ENCODE results near the gene MAPT.

Gene MAPT

DNA sequence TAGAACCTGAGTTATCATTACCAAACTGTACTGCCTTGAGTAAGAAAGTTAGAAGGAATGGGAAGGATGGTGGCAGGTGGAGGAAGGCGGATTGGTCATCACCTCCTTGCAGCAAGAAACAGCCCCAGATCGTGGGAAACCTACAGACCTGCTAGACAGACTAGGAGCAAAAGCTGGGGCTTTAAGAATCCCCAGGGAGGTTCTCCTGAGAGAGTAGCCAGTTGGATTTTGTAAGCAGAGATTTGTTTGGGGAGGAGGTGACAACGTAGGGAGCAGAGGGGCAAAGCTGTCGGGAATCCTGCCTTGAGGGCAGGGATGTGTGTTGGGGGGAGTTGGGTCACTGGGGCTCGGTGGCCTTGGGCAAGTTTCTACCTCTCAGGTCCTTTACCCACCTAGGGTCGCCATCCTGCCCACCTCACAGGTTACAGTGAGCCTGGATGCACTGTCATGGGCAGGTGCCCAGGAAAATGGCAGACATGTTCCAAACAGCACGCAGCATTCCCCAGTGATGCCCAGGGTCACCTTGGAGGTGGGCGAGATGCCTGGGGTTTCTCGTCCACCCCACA, 55.5 kb downstream of the MAPT start:
- TF ChIP-seq, protein P1, sequence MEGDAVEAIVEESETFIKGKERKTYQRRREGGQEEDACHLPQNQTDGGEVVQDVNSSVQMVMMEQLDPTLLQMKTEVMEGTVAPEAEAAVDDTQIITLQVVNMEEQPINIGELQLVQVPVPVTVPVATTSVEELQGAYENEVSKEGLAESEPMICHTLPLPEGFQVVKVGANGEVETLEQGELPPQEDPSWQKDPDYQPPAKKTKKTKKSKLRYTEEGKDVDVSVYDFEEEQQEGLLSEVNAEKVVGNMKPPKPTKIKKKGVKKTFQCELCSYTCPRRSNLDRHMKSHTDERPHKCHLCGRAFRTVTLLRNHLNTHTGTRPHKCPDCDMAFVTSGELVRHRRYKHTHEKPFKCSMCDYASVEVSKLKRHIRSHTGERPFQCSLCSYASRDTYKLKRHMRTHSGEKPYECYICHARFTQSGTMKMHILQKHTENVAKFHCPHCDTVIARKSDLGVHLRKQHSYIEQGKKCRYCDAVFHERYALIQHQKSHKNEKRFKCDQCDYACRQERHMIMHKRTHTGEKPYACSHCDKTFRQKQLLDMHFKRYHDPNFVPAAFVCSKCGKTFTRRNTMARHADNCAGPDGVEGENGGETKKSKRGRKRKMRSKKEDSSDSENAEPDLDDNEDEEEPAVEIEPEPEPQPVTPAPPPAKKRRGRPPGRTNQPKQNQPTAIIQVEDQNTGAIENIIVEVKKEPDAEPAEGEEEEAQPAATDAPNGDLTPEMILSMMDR (IDR thresholded peaks at IDR 0.05; ENCODE audit: low read length, missing control alignments) = no peak
- H3K4me3 ChIP-seq (replicated peaks; ENCODE audit: low read depth, low read length) = no peak overlapping the region
- no peak for DNase-seq (ENCODE audit: low read depth)

DNA sequence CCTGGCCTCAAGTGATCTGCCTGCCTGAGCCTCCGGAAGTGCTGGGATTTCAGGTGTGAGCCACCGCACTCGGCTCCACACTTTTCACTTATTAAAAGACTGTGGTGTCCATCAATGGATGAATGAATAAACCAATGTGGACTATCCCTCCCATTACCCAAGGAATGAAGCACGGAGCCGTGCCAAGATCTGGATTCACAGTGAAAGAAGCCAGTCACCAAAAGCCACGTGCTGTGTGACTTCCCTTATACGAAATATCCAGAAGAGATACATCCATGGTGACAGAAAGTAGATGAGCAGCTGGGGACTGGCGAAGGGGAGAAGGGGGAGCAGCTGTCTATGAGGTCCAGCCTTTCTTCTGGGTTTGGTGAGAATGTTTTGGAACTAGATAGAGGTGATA, 56.5 kb downstream of the MAPT start:
- no peak for DNase-seq (ENCODE audit: low read depth)
- TF ChIP-seq, protein P1 (IDR thresholded peaks at IDR 0.05; ENCODE audit: low read length, missing control alignments) = no peak
- no peak overlapping the region for H3K4me3 ChIP-seq (replicated peaks; ENCODE audit: low read depth, low read length)

DNA sequence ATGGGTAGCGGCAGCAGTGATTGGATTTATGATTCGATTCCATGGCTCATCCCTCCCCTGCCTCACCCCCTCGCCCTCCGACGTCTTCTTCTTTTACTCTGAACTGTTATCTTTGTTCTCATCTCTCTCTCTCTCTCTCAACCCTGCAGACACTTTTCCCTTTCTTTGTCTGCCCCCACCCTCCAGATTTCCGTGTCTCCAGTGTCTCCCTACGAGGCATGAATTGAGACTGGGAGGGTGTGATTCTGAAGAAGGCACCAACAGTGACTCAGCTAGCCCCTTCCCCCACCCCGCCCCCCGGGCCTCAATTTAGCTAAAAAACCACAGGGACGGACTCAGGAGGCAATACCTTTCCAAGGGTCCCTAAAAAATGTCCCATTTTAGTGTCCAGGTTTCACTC, 57.0 kb downstream of the MAPT start:
- no peak overlapping the region for H3K4me3 ChIP-seq (replicated peaks; ENCODE audit: low read depth, low read length)
- no peak for DNase-seq (ENCODE audit: low read depth)
- TF ChIP-seq, protein P1 (IDR thresholded peaks at IDR 0.05; ENCODE audit: low read length, missing control alignments) = no peak

DNA sequence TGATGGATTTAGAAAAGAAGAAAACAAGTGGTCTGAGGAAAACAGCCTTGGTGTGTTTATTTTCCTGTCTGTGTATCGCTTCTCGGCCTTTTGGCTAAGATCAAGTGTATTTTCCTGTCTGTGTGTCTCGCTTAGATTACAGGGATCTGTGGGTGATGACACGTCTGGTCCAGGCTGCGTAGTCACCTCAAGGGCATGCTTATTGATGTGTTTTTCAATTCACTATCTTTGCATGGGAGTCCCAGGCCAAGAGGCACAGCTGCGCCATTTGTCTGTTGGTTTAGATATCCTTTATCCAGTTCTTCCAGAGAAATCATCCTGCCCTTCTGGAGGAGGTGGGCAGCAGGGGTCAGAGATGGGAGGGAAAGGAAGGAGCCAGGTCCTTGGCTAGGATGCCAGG, 57.6 kb downstream of the MAPT start:
- TF ChIP-seq, protein P1 (IDR thresholded peaks at IDR 0.05; ENCODE audit: low read length, missing control alignments) = no peak
- H3K4me3 ChIP-seq (replicated peaks; ENCODE audit: low read depth, low read length) = no peak overlapping the region
- DNase-seq (ENCODE audit: low read depth) = no peak

DNA sequence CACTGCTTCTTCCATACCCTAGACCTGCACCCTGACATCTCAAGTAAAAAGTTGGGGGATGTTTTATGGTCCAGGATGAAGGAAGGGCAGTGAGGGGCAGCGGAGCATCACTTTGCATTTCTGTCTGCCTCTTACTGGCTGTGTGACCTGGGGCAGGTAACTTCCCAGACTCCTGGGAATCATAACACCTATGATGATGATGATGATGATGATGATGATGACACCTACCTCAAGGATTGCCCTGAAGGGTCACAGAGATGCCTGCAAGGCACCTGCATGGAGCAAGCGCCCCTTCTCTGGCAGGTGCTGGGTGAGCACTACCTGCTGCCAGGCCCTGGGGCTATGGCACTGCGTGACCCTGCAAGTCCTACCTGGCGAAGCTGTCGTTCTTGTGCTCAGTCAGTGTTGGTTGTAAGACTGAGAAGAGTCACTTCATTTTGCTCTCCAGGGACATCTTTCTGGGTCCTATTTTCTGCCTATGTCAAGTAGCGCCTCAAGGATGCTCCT, 58.5 kb downstream of the MAPT start:
- TF ChIP-seq, protein P1 (IDR thresholded peaks at IDR 0.05; ENCODE audit: low read length, missing control alignments) = no peak
- H3K4me3 ChIP-seq (replicated peaks; ENCODE audit: low read depth, low read length) = no peak overlapping the region
- no peak for DNase-seq (ENCODE audit: low read depth)

DNA sequence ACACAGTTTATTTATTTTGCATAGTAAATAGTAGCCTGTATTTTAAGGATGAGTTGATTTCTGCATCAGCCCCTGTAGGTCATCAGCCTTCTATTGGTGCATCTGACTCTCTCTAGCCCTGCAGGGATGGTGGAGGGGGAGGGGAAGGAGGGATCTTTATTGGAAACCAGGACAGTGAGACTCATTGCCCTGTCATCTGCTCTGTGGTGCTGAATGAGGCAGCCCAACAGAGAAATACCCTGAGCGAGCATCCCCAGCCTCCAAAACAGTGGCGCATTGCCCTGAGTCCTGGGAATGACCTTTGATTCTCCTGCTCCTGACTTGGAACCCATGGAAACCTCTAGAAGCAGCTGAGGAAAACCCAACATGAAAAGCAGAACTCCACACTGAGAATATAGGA, 59.2 kb downstream of the MAPT start:
- TF ChIP-seq, protein P1 (IDR thresholded peaks at IDR 0.05; ENCODE audit: low read length, missing control alignments) = no peak
- H3K4me3 ChIP-seq (replicated peaks; ENCODE audit: low read depth, low read length) = no peak overlapping the region
- DNase-seq (ENCODE audit: low read depth) = no peak

DNA sequence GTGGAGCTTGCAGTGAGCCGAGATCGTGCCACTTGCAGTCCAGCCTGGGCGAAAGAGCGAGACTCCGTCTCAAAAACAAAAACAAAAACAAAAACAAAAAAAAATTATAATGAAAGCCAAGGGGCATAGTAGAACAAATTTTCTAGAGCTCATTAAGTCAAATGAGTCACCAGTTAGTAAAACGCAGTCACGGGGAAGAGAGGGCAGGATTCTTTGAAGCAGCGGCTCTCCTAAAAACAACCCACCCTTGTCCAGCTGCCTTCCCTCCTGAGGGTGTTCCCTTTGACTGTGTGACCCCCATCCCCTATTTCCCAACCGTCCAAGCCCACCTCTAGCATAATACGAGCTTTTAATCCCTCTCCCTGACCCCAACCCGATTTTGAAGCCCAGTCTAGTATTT, 60.6 kb downstream of the MAPT start:
- TF ChIP-seq, protein P1 (IDR thresholded peaks at IDR 0.05; ENCODE audit: low read length, missing control alignments) = no peak
- H3K4me3 ChIP-seq (replicated peaks; ENCODE audit: low read depth, low read length) = no peak overlapping the region
- DNase-seq (ENCODE audit: low read depth) = no peak
